H1 (cell line): Measurements from ENCODE around the gene STK32C.

Experiments used
- POLR2A ChIP-seq, 2 experiments: IDR thresholded peaks; 1 replicate in 1 of 2; 2 replicates in 1 of 2; pipeline ENCODE4 v1.6.1; 2011; ENCODE audit warnings: low read depth in 2 of 2, low read length in 2 of 2, mild to moderate bottlenecking in 2 of 2; ENCODE audit errors: control extremely low read depth in 1 of 2
- RFX5 ChIP-seq: IDR thresholded peaks from 2 replicates; pipeline ENCODE4 v1.6.1; 2011; ENCODE audit warnings: low read depth, low read length, improper control_type of control experiment, borderline replicate concordance
- TF ChIP-seq, protein P1 (sequence below): IDR thresholded peaks from 2 replicates; pipeline ENCODE4 v1.6.1; 2012; ENCODE audit warnings: inconsistent platforms
- TF ChIP-seq, protein P2 (sequence below), 3 experiments: IDR thresholded peaks; 1 replicate in 2 of 3; 2 replicates in 1 of 3; pipeline versions ENCODE4 v1.5.1 to v1.6.1; 2011; ENCODE audit warnings: low read length in 3 of 3, mild to moderate bottlenecking in 3 of 3, inconsistent platforms in 2 of 3, low read depth in 1 of 3, moderate library complexity in 1 of 3; ENCODE audit not compliant: insufficient read depth in 1 of 3; ENCODE audit errors: control extremely low read depth in 1 of 3

DNA sequence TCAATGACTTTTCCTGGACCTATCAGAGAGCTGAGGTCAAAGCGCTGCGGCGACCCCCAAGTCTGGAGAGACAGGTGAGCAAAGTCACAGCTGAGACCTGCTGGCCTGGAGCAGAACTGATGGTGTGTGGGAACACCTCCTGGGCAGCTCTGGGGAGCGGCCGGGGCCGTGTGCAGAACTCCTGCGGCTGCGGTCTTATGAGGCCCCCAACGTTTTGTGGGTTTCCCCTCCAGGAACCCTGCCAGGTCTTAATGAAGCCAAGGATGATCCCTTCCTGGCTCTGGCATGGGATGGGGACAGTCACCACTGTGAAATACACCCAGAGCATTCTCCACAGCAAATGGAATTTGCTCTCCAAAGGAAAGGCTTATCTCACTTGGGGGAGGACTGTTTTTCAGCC is 94.9 kb downstream of the STK32C start:
- TF ChIP-seq, protein P1, sequence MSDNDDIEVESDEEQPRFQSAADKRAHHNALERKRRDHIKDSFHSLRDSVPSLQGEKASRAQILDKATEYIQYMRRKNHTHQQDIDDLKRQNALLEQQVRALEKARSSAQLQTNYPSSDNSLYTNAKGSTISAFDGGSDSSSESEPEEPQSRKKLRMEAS: no peak
- TF ChIP-seq, protein P2, sequence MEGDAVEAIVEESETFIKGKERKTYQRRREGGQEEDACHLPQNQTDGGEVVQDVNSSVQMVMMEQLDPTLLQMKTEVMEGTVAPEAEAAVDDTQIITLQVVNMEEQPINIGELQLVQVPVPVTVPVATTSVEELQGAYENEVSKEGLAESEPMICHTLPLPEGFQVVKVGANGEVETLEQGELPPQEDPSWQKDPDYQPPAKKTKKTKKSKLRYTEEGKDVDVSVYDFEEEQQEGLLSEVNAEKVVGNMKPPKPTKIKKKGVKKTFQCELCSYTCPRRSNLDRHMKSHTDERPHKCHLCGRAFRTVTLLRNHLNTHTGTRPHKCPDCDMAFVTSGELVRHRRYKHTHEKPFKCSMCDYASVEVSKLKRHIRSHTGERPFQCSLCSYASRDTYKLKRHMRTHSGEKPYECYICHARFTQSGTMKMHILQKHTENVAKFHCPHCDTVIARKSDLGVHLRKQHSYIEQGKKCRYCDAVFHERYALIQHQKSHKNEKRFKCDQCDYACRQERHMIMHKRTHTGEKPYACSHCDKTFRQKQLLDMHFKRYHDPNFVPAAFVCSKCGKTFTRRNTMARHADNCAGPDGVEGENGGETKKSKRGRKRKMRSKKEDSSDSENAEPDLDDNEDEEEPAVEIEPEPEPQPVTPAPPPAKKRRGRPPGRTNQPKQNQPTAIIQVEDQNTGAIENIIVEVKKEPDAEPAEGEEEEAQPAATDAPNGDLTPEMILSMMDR (IDR thresholded peaks at IDR 0.05; ENCODE audit: control extremely low read depth in 1 of 3, insufficient read depth in 1 of 3, low read depth in 1 of 3, low read length in 3 of 3): no peak
- no peak for TF ChIP-seq POLR2A (IDR thresholded peaks at IDR 0.05; ENCODE audit: control extremely low read depth in 1 of 2, low read depth in 2 of 2, low read length in 2 of 2)
- TF ChIP-seq RFX5: no peak
